H9 (cell line): Measurements from ENCODE around the gene RAX2. TPM values are rescaled to one million over a fixed set of nuclear protein-coding genes. Genes with fewer than 3 reads are reported as not detected.

Experiments used
- DNase-seq: peaks from one replicate; pipeline ENCODE4 v3.0.0-alpha.2; 2017
- H2AFZ ChIP-seq: one replicate; pipeline ENCODE4 v1.6.1; 2013; ENCODE audit warnings: mild to moderate bottlenecking, low read length, control low read depth, moderate library complexity
- H2AK5ac ChIP-seq: 2 replicates; pipeline ENCODE4 v1.6.1; 2013; ENCODE audit warnings: low read length, control low read depth, mixed read lengths; ENCODE audit not compliant: insufficient read length
- H2BK120ac ChIP-seq: one replicate; pipeline ENCODE4 v1.6.1; 2013; ENCODE audit warnings: low read depth, mild to moderate bottlenecking, low read length, control low read depth, inconsistent platforms; ENCODE audit not compliant: poor library complexity, severe bottlenecking
- H2BK12ac ChIP-seq: 2 replicates; pipeline ENCODE4 v1.6.1; 2013; ENCODE audit warnings: low read length, control low read depth, mixed read lengths, low read depth; ENCODE audit not compliant: insufficient read length
- H2BK15ac ChIP-seq: 2 replicates; pipeline ENCODE4 v1.6.1; 2013; ENCODE audit warnings: low read depth, low read length, control low read depth
- H2BK20ac ChIP-seq: one replicate; pipeline ENCODE4 v1.6.1; 2013; ENCODE audit warnings: low read depth, mild to moderate bottlenecking, low read length, control low read depth, inconsistent platforms; ENCODE audit not compliant: poor library complexity, severe bottlenecking
- H2BK5ac ChIP-seq: 2 replicates; pipeline ENCODE4 v1.6.1; 2013; ENCODE audit warnings: low read length, control low read depth, mixed read lengths; ENCODE audit not compliant: insufficient read length
- H3K14ac ChIP-seq: 2 replicates; pipeline ENCODE4 v1.6.1; 2013; ENCODE audit warnings: low read length, control low read depth; ENCODE audit not compliant: insufficient read depth
- H3K18ac ChIP-seq: 2 replicates; pipeline ENCODE4 v1.6.1; 2013; ENCODE audit warnings: low read depth, mild to moderate bottlenecking, mixed read lengths, low read length, control low read depth; ENCODE audit not compliant: insufficient read length
- H3K23ac ChIP-seq: 2 replicates; pipeline ENCODE4 v1.6.1; 2013; ENCODE audit warnings: low read length, control low read depth, mixed read lengths, low read depth; ENCODE audit not compliant: insufficient read length
- H3K23me2 ChIP-seq: 2 replicates; pipeline ENCODE4 v1.6.1; 2013; ENCODE audit warnings: low read depth, mild to moderate bottlenecking, mixed read lengths, low read length, control low read depth; ENCODE audit not compliant: insufficient read length, poor library complexity, severe bottlenecking
- H3K27ac ChIP-seq: 2 replicates; pipeline ENCODE4 v1.5.1; 2013; ENCODE audit warnings: low read length, control low read depth, mixed read lengths, low read depth; ENCODE audit not compliant: insufficient read length
- H3K27me3 ChIP-seq: 2 replicates; pipeline ENCODE4 v1.6.1; 2013; ENCODE audit warnings: low read length, control low read depth, inconsistent platforms; ENCODE audit not compliant: insufficient read depth
- H3K4ac ChIP-seq: 2 replicates; pipeline ENCODE4 v1.6.1; 2013; ENCODE audit warnings: low read depth, mild to moderate bottlenecking, control low read depth, inconsistent platforms, low read length, moderate library complexity
- H3K4me1 ChIP-seq: 2 replicates; pipeline ENCODE4 v1.6.1; 2013; ENCODE audit warnings: low read length, control low read depth, inconsistent platforms; ENCODE audit not compliant: insufficient read depth
- H3K4me2 ChIP-seq: 2 replicates; pipeline ENCODE4 v1.6.1; 2013; ENCODE audit warnings: low read length, control low read depth, mixed read lengths; ENCODE audit not compliant: insufficient read length, insufficient read depth
- H3K56ac ChIP-seq: 2 replicates; pipeline ENCODE4 v1.6.1; 2013; ENCODE audit warnings: low read depth, mild to moderate bottlenecking, mixed read lengths, low read length, control low read depth; ENCODE audit not compliant: insufficient read length
- H3K79me1 ChIP-seq: 2 replicates; pipeline ENCODE4 v1.6.1; 2013; ENCODE audit warnings: low read depth, mild to moderate bottlenecking, moderate library complexity, low read length, control low read depth, inconsistent platforms; ENCODE audit not compliant: insufficient read depth, poor library complexity, severe bottlenecking
- H3K79me2 ChIP-seq: 2 replicates; pipeline ENCODE4 v1.6.1; 2013; ENCODE audit warnings: low read length, control low read depth, inconsistent platforms; ENCODE audit not compliant: insufficient read depth
- H3K9ac ChIP-seq: 2 replicates; pipeline ENCODE4 v1.6.1; 2013; ENCODE audit warnings: low read length, control low read depth, mixed read lengths; ENCODE audit not compliant: insufficient read length; ENCODE audit errors: extremely low read depth
- H3K9me3 ChIP-seq: one replicate; pipeline ENCODE4 v1.6.1; 2013; ENCODE audit warnings: low read depth, low read length, inconsistent platforms; ENCODE audit not compliant: control insufficient read depth
- H3T11ph ChIP-seq: one replicate; pipeline ENCODE4 v1.6.1; 2013; ENCODE audit warnings: mild to moderate bottlenecking, low read length, control low read depth, inconsistent platforms
- H4K20me1 ChIP-seq: one replicate; pipeline ENCODE4 v1.6.1; 2013; ENCODE audit not compliant: control insufficient read depth, insufficient read length, insufficient read depth
- H4K5ac ChIP-seq: 2 replicates; pipeline ENCODE4 v1.6.1; 2013; ENCODE audit warnings: low read depth, mild to moderate bottlenecking, mixed read lengths, low read length, control low read depth; ENCODE audit not compliant: insufficient read length
- H4K8ac ChIP-seq: replicated peaks from 2 replicates; pipeline ENCODE4 v1.6.1; 2013; ENCODE audit warnings: low read length, control low read depth, mixed read lengths, low read depth; ENCODE audit not compliant: insufficient read length
- H4K91ac ChIP-seq: 2 replicates; pipeline ENCODE4 v1.6.1; 2013; ENCODE audit warnings: low read depth, mild to moderate bottlenecking, moderate library complexity, mixed read lengths, low read length, control low read depth; ENCODE audit not compliant: insufficient read length
- H3K27ac Mint-ChIP-seq, 3 experiments: 2 replicates in 2 of 3; 3 replicates in 1 of 3; pipeline ENCODE4 v1.8.0; 2020 to 2021; ENCODE audit warnings: mixed read lengths in 3 of 3, mild to moderate bottlenecking in 1 of 3, moderate library complexity in 1 of 3
- H3K27me3 Mint-ChIP-seq: 2 replicates; pipeline ENCODE4 v1.8.0; 2021; ENCODE audit warnings: low read depth, mild to moderate bottlenecking, moderate library complexity, mixed read lengths
- H3K36me3 Mint-ChIP-seq, 3 experiments: 2 replicates in 2 of 3; 3 replicates in 1 of 3; pipeline ENCODE4 v1.8.0; 2020 to 2021; ENCODE audit warnings: low read depth in 3 of 3, mixed read lengths in 3 of 3; ENCODE audit not compliant: insufficient read depth in 1 of 3
- H3K4me1 Mint-ChIP-seq, 2 experiments: 2 replicates each; pipeline ENCODE4 v1.8.0; 2020; ENCODE audit warnings: mixed read lengths in 2 of 2
- H3K4me3 Mint-ChIP-seq, 2 experiments: 2 replicates in 1 of 2; 3 replicates in 1 of 2; pipeline ENCODE4 v1.8.0; 2020 to 2021; ENCODE audit warnings: mild to moderate bottlenecking in 2 of 2, mixed read lengths in 2 of 2, moderate library complexity in 1 of 2
- H3K9me3 Mint-ChIP-seq, 2 experiments: 2 replicates in 1 of 2; 3 replicates in 1 of 2; pipeline ENCODE4 v1.8.0; 2020; ENCODE audit warnings: mild to moderate bottlenecking in 2 of 2, mixed read lengths in 2 of 2, moderate library complexity in 1 of 2
- WGBS: extraction: QIAGEN DNeasy Blood & Tissue Kit; methylation state at CpG from one replicate; pipeline ENCODE4 v1.1.7; 2013; ENCODE audit warnings: missing lambda C conversion rate, low lambda C conversion rate, mixed read lengths; ENCODE audit not compliant: insufficient read length; ENCODE audit errors: extremely low coverage; 5-methylcytosine and 5-hydroxymethylcytosine counted together
- total RNA-seq: library from RNA; stranded (reverse); gene quantifications from 2 replicates; pipeline ENCODE4 v1.2.1, GENCODE V29; 2021
- TF ChIP-seq, protein P1 (sequence below): fragments of 200-600 bp; sonication (generic); conservative IDR thresholded peaks from 3 replicates; pipeline ENCODE4 v1.8.0; 2021; ENCODE audit warnings: antibody characterized with exemption, mild to moderate bottlenecking

Gene RAX2
- total RNA-seq, 1 experiment from 2014 or later, result not detected

DNA sequence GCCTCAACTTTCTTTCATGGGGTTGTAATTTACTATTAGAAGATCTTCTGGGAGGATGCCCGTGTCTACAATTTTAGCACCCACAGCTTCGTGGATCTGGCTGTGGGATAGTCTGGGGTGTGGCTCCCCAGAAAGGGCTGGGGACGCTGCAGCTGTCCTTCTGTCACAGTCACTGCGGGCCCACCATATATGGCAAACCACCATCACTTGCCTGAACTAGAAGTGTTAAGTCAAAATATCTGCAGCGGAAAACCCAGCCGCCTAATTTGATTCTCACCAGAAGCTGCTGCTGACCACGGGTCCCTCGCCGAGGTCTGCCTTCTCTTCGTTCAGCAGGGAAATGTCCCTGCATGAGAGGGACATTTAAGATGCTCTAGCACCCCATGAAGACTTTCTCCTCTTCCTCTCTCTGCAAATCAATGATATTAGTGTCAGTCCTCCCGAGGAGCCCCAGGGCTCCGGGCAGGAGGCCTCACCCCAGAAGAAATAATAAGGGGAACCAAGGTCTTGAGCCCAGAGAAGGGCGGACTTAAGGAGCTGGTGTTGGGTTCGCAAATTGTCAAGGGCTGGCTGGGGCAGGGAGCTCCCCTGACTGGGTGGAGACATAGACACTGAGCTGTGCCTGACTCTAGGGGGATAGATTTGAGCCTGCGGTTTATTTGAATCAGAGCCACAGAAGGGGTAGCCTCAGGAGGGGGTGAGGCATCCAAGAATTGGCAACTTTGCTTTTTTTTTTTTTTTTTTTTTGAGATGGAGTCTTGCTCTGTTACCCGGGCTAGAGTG is 17.2 kb upstream of the RAX2 start:
- Histone ChIP-seq H2BK20ac (no peak overlapping the region), H4K20me1 (no peaks in the 10 kb centered on the region), H3K14ac (no peak overlapping the region), H2BK120ac (no peak overlapping the region), H3K4me2 (no peak overlapping the region), H2BK5ac (no peak overlapping the region), H3K9ac (no peak overlapping the region), H4K5ac (no peak overlapping the region), H3K27ac (no peak overlapping the region), H3K79me1 (no peaks in the 10 kb centered on the region), H3K23ac (no peak overlapping the region), H4K91ac (no peak overlapping the region), H3K79me2 (no peaks in the 10 kb centered on the region), H2AK5ac (no peak overlapping the region), H2AFZ (no peak overlapping the region), H3T11ph (no peak overlapping the region), H2BK12ac (no peak overlapping the region), H3K4me1 (no peaks in the 10 kb centered on the region), H4K8ac (no peak overlapping the region), H3K18ac (no peak overlapping the region), H2BK15ac (no peak overlapping the region), H3K9me3 (no peaks in the 10 kb centered on the region), H3K23me2 (no peaks in the 10 kb centered on the region), H3K4ac (no peak overlapping the region), H3K27me3 (peaks cover 2% of the 10 kb centered on the region; the same call in 1 of the 2 replicates), H3K56ac (no peak overlapping the region)
- DNase-seq, result peak; percentile 22
- Mint-ChIP-seq H3K4me1 (peaks cover 5 to 8% of the 10 kb centered on the region in 2 experiments), H3K36me3 (no peaks in the 10 kb centered on the region), H3K4me3 (peak overlapping the region in 1 of 2 experiments; percentile 2; a peak in 1 of 5 replicates), H3K27me3 (peaks cover 68% of the 10 kb centered on the region), H3K27ac (peak overlapping the region in 1 of 3 experiments; percentile 85; a peak in 2 of 7 replicates), H3K9me3 (peaks cover 0 to 3% of the 10 kb centered on the region in 2 experiments; a peak in 4 of 5 replicates)
- TF ChIP-seq, protein P1, sequence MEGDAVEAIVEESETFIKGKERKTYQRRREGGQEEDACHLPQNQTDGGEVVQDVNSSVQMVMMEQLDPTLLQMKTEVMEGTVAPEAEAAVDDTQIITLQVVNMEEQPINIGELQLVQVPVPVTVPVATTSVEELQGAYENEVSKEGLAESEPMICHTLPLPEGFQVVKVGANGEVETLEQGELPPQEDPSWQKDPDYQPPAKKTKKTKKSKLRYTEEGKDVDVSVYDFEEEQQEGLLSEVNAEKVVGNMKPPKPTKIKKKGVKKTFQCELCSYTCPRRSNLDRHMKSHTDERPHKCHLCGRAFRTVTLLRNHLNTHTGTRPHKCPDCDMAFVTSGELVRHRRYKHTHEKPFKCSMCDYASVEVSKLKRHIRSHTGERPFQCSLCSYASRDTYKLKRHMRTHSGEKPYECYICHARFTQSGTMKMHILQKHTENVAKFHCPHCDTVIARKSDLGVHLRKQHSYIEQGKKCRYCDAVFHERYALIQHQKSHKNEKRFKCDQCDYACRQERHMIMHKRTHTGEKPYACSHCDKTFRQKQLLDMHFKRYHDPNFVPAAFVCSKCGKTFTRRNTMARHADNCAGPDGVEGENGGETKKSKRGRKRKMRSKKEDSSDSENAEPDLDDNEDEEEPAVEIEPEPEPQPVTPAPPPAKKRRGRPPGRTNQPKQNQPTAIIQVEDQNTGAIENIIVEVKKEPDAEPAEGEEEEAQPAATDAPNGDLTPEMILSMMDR, result no peak
- no CpG with 5 or more reads among the region's 16 CpGs for whole genome bisulfite sequencing
